HG03060 (cell line): ENCODE results near the gene PLCG2.
"Not testable (repeated sequence)": the region's sequence is repeated elsewhere in the genome, so short reads cannot be mapped to it uniquely, and the experiment has no call there.

Source experiments
- ATAC-seq: cut with Tn5 transposase; IDR thresholded peaks from one replicate; pipeline ENCODE4 v1.9.1; 2021; ENCODE audit warnings: low read depth, moderate number of reproducible peaks; ENCODE audit not compliant: unreplicated experiment

Gene PLCG2

GRCh38 chr16:81873206-81873605 lies 94.1 kb downstream of the PLCG2 start:
- ATAC-seq, result no peak

- ATAC-seq, result no peak
Observed at GRCh38 chr16:81873843-81874752, 95.0 kb downstream of the PLCG2 start.

- ATAC-seq, result no peak
Observed at GRCh38 chr16:81875461-81875860, 96.4 kb downstream of the PLCG2 start.

GRCh38 chr16:81876273-81876900 lies 97.3 kb downstream of the PLCG2 start:
- no peak for ATAC-seq

GRCh38 chr16:81877490-81877889 lies 98.4 kb downstream of the PLCG2 start:
- not testable (repeated sequence) for ATAC-seq

GRCh38 chr16:81878529-81878928 lies 99.4 kb downstream of the PLCG2 start:
- ATAC-seq, result no peak

GRCh38 chr16:81879625-81880024 lies 100.5 kb downstream of the PLCG2 start:
- no peak for ATAC-seq

- ATAC-seq, result no peak
Observed at GRCh38 chr16:81880816-81881215, 101.7 kb downstream of the PLCG2 start.

GRCh38 chr16:81881228-81881627 lies 102.1 kb downstream of the PLCG2 start:
- no peak for ATAC-seq

GRCh38 chr16:81882559-81882958 lies 103.5 kb downstream of the PLCG2 start:
- ATAC-seq, result no peak

- ATAC-seq, result no peak
Observed at GRCh38 chr16:81883235-81883634, 104.1 kb downstream of the PLCG2 start.

GRCh38 chr16:81885976-81886586 lies 107.0 kb downstream of the PLCG2 start:
- no peak for ATAC-seq

- ATAC-seq, result no peak
Observed at GRCh38 chr16:81888520-81889394, 109.7 kb downstream of the PLCG2 start.

- ATAC-seq, result no peak
Observed at GRCh38 chr16:81891736-81892364, 112.8 kb downstream of the PLCG2 start.

- ATAC-seq, result no peak
Observed at GRCh38 chr16:81894592-81894991, 115.5 kb downstream of the PLCG2 start.

- no peak for ATAC-seq
Observed at GRCh38 chr16:81896902-81897301, 117.8 kb downstream of the PLCG2 start.

GRCh38 chr16:81899601-81900000 lies 120.5 kb downstream of the PLCG2 start:
- no peak for ATAC-seq

GRCh38 chr16:81900014-81900413 lies 120.9 kb downstream of the PLCG2 start:
- ATAC-seq, result no peak

- no peak for ATAC-seq
Observed at GRCh38 chr16:81900456-81900855, 121.4 kb downstream of the PLCG2 start.

GRCh38 chr16:81901484-81901883 lies 122.4 kb downstream of the PLCG2 start:
- no peak for ATAC-seq
